NOMO-1 treated with DMSO at 0.1 percent for 48 hours (cell line): ENCODE results near the gene ABCD4.
"Not testable (repeated sequence)": the region's sequence is repeated elsewhere in the genome, so short reads cannot be mapped to it uniquely, and the experiment has no call there.

Experiments used
- DNase-seq: peaks from one replicate; lab custom pipeline; 2025; ENCODE audit not compliant: unreplicated experiment; lab: John Stamatoyannopoulos, UW

ABCD4 gene

DNA sequence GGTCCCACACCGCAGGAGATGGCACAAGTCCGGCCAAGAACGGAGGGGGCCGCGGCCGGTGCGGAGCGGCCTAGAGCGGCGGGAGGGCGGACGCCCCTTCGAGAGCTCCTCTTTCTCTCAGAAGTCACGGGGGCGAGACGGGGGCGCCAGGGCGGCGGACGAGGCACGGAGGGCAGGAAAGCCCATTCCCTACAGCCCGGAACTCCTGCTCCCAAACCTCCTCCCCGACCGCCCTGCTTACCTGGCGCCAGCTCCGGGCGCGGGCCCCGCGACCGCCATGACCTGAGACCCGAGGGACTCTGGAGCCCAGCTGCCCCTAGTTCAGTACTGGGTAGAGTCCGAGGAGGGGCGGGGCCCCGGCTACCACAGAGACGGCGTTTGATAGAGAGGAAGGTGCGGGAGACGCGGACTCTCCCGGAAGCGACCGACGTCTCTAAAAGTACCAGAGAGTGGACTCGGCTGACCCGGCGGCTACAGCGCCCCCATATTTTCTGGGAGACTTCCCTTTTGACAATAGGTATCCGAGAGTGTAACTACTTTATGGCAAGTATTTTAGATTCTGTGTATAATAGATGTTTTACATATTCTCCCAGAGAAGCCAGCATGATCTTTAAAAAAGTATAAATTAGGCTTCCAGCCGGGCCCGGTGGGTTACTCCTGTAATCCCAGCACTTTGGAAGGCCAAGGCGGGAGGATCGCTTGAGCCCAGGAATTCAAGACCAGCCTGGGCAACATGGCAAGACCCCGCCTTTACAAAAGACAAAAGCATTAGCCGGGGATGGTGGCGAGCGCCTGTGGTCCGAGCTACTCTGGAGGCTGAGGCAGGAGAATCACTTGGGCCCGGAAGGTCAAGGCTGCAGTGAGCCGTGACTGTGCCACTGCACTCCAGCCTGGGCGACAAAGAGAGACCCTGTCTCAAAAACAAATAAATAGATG, at the start of gene ABCD4:
Gene ABCD4, minus strand, starts transcription at position 301 of the 936 bp plus-strand sequence. Its CDS starts 22 bp downstream, at position 279.
- peak; percentile 94 for DNase-seq

DNA sequence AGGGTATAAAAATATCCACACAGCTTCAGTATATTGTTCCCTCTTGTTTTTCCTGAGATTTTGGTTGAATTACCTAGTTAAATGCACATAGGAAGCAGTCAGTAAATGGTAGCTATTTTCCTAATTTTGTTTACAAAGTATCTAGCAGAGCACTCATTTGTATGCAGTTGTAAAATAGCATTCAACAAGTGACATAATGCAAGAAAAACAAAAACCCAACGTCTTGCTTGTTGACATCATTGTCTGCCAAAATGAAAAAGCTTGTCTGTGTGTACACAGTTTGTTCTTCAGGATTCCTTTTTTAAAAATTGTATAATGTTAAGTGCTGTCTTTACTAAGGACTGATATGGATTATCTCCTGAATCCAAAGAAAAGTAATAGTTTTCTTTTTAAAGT, 48.2 kb upstream of the ABCD4 start:
- no peak for DNase-seq

DNA sequence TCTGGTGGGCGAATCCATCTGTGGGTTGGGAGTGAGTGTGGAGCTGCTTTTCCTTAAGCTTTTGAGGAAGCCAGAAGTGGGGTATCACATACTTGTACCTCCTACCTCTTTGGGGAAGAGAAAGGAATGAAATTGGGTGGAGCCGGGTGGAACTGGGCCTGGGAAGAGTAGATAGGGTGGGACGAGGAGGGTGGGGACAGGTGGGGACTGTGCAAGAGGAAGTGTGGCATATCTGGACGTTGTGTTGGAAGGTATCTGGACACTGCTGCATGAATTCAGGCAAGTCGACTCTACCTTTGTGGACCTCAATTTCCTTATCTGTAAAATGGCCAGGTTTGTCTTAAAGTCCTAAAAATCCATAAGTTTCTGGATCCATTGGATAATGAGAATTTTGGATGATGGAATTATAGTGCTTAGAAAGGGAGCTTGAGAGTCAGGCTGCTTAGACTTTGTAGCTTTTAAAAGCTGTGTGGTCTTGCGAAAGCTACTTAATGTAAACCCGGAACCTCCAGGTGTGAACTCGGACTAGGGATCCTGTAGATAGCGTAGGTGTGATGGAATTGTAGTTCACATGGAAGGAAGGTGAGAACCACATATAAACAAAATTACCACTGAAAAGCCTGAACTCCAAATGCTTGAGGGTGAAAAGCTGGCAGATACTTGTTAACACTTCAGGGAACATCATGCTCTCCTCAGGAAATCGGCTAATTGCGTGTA, 47.6 kb upstream of the ABCD4 start:
- DNase-seq: no peak

DNA sequence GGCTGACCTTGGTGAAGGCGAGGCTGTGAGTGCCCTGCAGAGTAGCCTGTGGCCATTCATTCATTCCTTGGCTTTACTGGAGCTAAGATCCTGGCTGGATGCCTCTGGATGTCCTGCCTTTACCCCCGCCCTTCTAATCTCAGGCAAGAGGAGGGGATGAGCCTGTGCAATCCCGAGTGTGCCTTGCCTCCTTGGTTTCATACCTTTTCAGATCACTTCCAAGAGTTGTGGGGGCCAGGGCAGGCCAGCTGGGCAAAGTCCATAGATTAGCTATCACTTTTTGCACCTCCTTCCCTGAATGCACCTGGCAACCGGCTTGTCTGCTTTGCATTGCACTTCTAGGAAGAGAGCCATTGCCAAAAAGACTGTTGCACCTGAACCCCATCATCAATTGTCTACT, 47.0 kb upstream of the ABCD4 start:
- DNase-seq: no peak

DNA sequence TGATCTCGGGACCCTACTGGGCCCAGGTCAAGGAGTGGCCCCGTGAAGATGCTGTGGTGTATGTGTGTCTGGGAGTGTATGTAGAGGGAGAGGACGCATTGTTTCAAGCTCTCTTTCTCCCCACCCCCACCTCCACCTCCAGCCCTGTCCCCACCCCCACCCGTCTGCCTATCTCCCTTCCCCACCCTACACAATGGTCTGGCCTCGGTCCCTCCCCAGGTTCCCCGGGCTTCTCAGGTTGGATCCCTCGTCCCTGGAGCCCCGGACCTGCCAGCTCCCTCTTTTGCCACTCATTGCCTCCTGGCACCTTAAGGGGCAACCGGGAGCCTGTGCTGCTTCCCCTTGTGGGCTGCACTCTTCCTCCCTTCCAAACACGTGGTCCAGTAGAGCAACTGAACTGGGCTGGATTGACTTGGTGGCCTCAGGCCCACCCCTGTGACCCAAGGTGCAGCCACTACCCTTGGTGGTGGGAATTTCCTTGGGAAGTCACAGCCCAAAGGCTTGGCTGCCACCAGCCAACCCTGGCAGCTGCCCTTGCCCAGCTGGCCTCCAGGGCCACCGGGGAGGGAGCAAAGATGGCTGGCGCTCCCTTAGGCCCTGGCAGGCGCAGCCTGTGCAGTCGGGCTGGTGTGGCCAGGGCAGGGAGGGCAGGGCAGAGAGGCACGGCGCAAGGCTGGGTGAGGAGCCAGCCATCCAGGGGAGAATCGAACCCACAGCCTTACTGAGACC, 46.2 kb upstream of the ABCD4 start:
- DNase-seq: no peak

DNA sequence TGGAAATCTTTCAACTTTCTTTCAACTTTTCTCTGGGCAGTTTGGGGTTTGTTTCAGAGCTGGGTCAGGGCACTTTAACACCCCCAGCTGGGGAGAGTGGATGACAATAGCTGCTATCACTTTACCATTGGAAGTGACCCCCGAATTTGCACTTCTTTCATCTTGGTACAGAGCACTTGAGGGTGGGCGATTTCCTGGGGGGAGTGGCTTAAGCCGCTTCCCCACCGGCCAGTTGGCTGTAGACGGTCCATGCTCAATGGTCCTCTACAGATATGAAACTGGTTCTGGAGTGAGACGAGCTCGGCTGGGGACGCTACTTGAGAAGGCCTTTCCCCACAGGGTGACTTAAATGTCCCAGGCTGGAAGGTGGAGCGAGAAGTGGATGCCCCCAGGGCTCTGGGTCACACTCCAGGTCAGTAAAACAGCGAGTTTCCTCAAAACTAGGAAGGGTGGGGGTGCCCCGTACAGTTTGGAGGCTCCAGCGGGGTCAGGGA, 45.6 kb upstream of the ABCD4 start, which contains the start of gene VRTN:
Gene VRTN, plus strand, starts transcription at position 231 of the 494 bp plus-strand sequence. CDS start 8,313 bp downstream, outside the sequence.
- DNase-seq: no peak

DNA sequence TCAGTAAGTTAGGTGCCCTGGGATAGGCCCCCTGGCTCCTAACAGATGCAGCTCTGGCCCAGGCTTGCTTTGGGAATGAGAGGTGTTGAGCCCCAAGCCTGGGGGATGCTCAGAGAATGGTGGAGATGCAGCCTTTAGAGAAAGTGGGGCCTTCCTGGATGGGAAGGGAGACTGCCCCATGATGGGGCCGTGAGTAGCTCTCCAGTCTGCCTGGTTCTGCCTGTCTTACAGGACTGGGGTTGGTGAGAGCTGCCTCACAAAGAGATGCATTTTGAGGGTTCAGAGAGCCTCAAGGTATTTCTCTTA, 45.0 kb upstream of the ABCD4 start:
- no peak for DNase-seq

DNA sequence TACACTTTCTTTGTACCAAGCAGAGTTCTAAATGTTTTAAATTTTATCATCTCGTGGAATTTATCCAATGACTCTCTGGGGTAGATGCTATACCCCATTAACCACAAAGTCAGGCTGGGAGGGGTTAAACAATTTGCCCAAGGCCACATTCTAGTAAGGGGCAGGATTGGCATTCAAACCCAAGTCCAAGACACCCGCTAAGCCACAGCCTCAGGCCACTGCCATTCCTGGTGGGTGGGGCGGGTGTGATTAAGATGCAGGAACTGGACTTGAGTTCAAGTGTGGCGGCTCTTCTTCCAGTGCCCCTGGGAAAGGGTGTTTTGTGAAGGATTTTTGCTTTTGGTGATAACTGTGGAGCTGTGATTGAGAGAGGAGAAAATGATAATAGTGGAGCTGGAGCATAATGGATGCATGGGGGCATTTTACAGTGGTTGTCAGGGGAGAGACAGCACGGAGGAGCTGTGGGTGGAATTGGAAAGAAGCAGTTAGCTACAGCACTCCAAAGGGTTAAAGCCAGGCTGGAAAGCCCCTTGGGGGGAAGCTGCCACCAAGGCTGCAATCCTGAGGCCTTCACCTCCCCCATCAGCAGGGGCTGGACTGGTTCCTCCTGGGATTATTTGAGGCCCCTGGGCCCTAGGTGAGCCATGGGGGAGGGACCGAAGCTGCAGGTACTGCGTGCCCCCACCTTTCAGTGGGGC, 44.5 kb upstream of the ABCD4 start:
- DNase-seq: no peak

DNA sequence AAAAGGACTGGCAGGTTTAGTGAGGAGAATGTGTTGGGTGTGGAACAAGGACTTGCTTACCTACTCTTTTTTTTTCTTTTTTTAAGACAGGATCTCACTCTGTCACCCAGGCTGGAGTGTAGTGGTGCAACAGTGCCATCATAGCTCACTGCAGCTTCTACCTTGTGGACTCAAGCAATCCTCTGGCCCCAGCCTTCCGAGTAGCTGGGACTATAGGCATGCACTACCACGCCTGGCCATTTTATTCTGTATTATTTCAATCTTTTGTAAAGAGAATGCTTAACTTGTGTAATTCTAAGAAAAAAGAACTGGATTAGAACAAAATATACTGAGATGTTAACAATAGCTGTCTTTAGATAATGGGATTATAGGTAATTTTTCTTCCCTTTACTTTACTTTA, 43.6 kb upstream of the ABCD4 start:
- no peak for DNase-seq

DNA sequence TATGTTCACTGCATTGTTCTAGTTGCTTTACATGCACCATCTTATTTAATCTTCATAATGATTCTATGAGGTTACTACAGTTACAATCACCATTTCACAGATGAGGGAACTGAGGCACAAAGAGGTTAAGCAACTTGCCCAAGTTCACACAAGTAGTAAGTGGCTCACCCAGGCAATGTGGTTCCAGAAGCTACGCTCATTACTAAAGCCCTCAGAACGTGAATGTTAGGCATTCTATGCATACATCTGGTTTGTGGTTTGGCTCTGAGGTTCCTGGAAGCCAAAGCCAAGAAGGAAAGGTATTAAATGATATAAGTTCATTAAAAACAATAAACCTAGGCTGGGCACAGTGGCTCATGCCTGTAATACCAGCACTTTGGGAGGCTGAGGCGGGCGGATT, 31.2 kb upstream of the ABCD4 start:
- DNase-seq: no peak

DNA sequence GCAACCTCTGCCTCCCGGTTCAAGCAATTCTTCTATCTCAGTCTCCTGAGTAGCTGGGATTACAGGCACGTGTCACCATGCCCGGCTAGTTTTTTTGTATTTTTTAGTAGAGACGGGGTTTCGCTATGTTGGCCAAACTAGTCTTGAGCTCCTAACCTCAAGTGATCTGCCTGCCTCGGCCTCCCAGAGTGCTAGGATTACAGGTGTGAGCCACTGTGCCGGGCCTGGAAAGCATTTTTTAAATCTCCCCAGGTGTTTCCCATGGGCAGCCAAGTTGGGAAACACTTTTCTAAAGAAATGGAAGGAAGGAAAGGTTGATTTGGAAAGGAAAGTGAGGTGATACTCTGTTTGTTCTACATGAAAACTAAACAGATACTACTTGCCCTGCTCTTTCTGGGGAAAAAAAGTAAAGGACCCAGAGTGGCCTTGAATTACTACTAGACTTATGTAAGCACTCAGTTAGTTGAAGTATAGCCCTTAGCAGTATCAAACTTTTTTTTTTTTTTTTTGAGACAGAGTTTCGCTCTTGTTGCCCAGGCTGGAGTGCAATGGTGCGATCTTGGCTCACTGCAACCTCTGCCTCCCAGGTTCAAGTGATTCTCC, 27.3 kb upstream of the ABCD4 start:
- not testable (repeated sequence) for DNase-seq

DNA sequence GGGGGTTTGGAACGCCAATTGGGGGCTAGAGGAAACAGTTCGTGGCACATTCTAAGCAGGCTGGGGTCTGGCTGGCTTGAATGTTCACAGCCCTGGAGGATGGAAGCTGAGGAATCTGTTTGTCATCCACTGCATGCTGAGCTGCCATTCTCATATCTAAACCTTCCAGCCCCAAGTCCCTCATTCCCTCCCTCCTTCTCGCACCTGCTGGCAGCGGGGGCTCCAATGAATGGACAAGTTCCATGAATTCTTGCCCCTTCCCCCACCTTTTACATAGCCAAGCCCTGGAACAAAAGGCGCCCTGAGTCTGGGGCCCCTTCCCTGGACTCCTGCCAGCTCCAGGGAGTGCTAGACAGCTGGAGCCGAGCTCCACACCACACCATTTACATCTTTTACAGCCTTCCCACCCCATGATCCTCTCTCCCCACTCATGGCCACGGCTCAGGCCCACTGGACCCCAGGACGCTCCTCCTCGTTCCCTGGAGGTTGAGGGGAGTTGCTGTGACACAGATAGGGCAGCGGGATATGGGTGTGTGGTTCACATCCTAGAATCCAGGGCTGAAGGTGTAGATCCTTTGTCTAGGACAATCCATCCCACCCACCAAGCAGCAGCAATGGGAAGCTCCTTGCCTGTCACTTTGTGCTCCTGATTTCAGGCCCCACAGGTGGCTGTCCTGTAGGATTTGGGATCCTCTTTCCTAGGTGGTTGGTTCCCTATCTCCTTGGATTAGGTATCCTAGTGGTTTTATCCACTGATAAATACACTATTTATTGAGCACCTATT, 23.8 kb upstream of the ABCD4 start:
- DNase-seq: no peak

DNA sequence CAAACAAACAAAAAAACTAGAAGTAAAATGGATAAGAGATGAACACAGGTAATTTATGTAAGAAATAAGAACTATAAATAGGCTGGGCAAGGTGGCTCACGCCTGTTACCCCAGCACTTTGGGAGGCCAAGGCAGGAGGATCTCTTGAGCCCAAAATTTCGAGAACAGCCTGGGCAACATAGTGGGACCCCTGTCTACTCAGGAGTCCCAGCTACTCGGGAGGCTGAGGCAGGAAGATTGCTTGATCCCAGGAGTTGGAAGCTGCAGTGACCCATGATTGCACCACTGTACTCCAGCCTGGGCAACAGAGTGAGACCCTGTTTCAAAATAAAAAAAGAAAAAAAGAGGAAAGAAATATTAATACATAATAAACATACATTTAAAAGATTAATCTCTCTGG, 22.7 kb upstream of the ABCD4 start:
- DNase-seq: no peak

DNA sequence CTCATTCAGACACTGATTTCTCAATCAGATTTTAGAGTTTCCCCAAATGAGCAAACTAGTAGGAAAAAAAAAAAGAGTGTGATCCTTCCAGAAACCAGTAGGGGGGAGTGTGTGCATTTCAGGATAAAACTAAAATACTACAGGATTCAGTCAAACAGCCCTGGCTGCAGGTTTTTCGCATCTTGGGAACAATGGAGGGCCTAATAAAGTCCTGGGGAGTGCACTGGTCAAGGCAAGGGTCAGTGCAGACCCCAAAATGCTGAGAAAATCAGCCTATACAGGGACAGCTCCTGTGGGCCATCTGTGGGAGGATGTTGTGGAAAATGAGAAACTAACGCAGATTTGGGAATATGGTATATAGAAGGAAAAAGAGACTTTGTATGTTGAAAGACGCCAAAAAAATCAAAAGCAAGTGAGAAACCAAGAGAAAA, 22.2 kb upstream of the ABCD4 start:
- peak; percentile 51 for DNase-seq

DNA sequence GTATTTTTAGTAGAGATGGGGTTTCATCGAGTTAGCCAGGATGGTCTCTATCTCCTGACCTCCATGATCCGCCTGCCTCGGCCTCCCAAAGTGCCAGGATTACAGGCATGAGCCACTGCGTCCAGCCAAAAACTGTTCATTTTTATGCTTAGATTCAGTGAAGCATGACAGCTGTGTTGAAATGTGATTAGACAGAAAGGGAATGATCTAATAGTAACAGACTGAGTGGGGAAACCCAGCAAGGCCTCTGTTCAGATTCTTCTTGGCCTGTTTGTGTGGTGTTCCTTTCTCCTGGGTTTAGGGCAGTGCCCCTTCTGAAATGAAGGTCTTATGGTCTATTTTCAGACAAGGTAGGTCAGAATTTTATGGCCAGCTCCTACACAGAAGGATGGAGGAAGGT, 11.8 kb upstream of the ABCD4 start:
- no peak for DNase-seq

DNA sequence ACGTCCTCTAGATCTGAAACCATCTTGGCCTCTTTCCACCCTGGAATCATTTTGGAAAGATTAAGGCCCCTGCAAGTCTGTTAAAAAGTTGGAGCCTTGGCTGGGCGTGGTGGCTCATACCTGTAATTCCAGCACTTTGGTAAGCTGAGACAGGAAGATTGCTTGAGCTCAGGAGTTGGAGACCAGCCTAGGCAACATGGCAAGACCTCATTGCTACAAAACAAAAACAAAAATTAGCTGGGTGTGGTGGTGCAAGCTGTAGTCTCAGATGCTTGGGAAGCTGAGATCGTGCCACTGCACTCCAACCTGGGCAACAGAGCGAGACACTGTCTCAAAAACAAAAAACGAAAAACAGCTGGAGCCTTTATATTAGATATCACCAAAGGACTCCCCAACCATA, 10.9 kb upstream of the ABCD4 start:
- no peak for DNase-seq

DNA sequence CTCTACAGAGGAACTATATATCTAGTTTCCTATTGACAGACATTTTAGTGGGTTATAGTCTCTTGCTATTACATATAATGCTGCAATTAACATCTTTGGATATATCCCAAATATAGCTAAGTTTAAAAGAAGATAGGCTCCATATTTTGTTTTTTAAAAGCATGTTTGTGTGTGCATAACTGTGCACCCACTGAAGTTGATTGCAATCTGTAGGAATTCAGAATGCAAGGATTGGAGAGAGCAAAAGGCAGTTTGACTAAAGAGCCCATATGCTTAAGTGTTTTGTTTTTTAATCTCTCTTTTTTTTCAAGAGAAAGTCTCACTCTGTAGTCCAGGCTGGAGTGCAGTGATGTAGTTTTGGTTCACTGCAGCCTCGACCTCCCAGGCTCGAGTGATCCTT, 9.4 kb upstream of the ABCD4 start:
- DNase-seq: no peak

DNA sequence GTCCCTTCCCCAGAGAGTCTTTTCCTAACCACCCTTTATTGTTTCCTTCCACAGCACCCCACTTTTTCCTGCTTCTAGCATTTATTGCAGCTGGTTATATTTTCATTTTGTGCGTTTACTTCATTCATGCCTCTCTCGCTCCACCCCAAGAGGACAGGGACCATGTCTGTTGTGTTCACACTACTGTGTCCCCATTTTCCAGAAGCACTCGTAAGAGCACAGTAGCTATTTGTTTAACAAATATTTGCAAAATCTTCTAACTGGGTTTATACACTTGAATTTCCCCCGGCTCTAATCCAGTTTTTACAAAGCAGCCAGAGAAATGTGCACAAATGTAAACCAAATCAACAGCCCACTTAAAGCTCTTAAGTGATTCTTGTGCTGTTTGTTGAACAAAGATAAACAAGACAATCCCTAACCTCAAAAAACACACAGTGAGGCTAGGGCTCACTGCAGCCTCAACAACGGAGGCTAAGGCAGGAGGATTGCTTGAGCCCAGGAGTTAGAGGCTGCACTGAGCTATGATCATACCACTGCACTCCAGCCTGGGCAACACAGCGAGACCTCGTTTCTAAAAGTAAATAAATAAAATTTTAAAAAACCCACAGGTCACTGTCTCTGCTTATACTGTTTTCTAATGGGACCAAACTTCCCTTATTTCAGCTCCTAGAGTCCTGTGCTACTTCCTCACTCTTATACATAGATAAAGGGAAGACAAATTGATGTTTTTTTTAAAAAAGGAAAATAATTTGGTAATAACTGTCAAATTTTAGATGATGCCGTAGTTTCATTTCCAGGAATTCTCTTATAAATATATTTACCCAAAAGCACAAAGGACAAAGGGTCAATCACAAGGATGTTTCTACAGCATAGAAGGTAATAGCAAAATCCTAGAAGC, 6.6 kb upstream of the ABCD4 start:
- DNase-seq: peak; percentile 62

DNA sequence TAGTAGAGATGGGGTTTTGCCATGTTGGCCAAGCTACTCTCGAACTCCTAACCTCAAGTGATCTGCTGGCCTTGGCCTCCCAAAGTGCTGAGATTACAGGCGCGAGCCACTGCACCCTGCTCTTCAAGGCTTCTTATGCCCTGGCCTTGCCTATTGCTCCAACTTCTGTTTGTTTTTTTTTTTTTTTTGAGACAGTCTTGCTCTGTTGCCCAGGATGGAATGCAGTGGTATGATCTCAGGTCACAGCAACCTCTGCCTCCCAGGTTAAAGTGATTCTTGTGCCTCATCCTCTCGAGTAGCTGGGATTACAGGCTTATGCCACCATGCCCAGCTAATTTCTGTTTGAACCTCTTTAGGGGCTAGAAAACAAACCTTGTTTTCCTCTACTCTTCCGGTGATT, 6.0 kb upstream of the ABCD4 start:
- no peak for DNase-seq
